BJ (cell line): ENCODE data around the gene NRAS. TPM values are rescaled to one million over a fixed set of nuclear protein-coding genes. Genes with fewer than 3 reads are reported as not detected.

Experiments used
- CTCF ChIA-PET: fragments of 350-600 bp; formaldehyde crosslinking; extraction: SDS; loops from one replicate; lab custom pipeline; 2021; ENCODE audit warnings: antibody characterized with exemption, inconsistent platforms; lab: Yijun Ruan, JAX
- POLR2A ChIA-PET: fragments of 300-600 bp; sonication (Branson Sonifier 250); formaldehyde crosslinking; extraction: SDS; loops from one replicate; lab custom pipeline; 2021; ENCODE audit warnings: antibody characterized with exemption; lab: Charles Lee
- DNase-seq: peaks from one replicate; pipeline ENCODE4 v3.0.0-alpha.2; 2011; ENCODE audit warnings: low read depth
- H3K27me3 ChIP-seq: 2 replicates; pipeline ENCODE4 v1.6.0; 2011; ENCODE audit warnings: low read length; ENCODE audit not compliant: control insufficient read depth, insufficient read depth
- H3K36me3 ChIP-seq: 2 replicates; pipeline ENCODE4 v1.5.1; 2011; ENCODE audit warnings: low read length; ENCODE audit not compliant: control insufficient read depth, insufficient read depth
- H3K4me3 ChIP-seq: 2 replicates; pipeline ENCODE4 v1.5.1; 2011; ENCODE audit warnings: low read depth, mild to moderate bottlenecking, control low read depth, low read length
- CTCF ChIP-seq: IDR thresholded peaks from 2 replicates; pipeline ENCODE4 v1.5.1; 2011; ENCODE audit warnings: low read depth, mild to moderate bottlenecking, control low read depth, inconsistent platforms, low read length, moderate library complexity; ENCODE audit not compliant: insufficient read depth
- polyA plus RNA-seq: library from polyadenylated mRNA; depleted of rRNA; stranded (reverse); fragments of >200 nt; gene quantifications from 2 replicates; pipeline ENCODE4 v1.2.3, GENCODE V29; 2011

Gene NRAS
- polyA plus RNA-seq, 1 experiment: 19.1 TPM

- peaks cover 8% of the 10 kb centered on the region for H3K36me3 ChIP-seq
- ChIA-PET POLR2A (no interaction called here), CTCF (no interaction called here)
- H3K27me3 ChIP-seq: no peaks in the 10 kb centered on the region
- no peak for TF ChIP-seq CTCF
- no peak for DNase-seq
- H3K4me3 ChIP-seq: no peak overlapping the region
These were observed 23.8 kb upstream of the NRAS start for GRCh38 chr1:114740331-114740730.

DNA sequence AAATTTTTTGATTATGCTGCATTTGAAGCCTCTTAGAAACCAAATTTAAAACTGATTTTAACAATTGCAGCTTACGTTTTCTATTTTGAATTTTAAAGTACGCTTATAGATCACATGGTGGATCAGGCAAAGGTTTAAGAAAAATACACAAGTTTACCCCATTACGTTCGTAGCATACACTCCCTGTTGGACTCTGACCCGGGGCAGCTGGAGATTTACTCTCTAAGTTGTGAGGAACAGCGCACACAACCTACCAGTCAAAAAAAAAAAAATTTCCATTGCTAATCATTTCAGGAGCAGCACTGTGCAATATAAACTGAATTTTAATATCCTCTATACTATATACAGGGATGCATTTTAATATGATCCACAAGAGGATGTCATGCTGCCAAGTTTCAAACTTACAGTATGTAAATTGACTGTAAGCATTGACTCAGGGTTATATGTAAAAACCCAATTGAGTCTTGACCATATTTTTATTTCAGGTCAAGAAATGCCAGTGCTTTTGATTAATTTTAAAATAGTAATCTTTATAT lies 20.8 kb upstream of the NRAS start:
- no peak for TF ChIP-seq CTCF
- POLR2A ChIA-PET: no interaction called here
- no peaks in the 10 kb centered on the region for H3K27me3 ChIP-seq
- CTCF ChIA-PET: interaction anchor here (1.4 kb wide), 1 partner anchor 17 kb away, joined by 7 read pairs; no protein-coding TSS in a partner anchor
- no peak for DNase-seq
- H3K4me3 ChIP-seq: no peak overlapping the region
- peaks cover 15% of the 10 kb centered on the region for H3K36me3 ChIP-seq

DNA sequence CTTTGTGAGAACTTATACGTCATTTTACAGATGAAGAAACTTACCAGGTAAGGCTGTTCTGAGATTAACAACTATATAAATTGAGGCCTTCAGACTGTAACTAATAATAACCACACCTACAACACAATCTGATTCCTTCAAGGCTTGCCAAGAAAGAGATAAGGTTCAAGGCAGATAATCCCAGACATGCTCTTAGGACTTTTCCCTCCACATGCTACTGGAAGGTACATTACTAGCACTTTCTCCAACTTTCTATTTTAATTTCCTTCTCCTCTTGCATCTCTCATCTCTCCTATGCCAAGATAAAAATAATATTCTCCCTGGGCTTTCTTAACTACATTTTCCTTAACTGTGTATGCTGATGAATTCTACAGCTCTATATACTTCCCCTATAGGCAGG lies 18.9 kb upstream of the NRAS start:
- CTCF ChIA-PET: no interaction called here
- POLR2A ChIA-PET: no interaction called here
- Histone ChIP-seq H3K27me3 (no peaks in the 10 kb centered on the region), H3K36me3 (peaks cover 14% of the 10 kb centered on the region), H3K4me3 (no peak overlapping the region)
- no peak for DNase-seq
- TF ChIP-seq CTCF: no peak

DNA sequence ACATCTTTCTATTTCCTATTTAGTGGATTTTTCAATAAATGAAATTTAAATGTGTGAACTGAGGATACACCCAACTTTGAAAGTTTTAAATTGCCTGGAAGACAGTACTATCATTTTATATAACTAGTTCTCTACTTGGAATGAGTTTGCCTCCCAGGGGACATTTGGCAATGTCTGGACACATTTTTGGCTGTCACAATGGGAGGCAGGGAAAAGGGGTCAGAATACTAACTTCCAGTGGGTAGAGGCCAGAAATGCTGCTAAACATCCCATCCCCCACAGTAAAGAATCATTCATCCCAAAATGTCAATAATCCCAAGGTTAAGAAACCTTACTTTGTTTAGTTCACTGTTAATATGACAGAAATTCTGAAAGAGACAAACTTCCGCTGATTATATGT lies 13.2 kb upstream of the NRAS start:
- Histone ChIP-seq H3K36me3 (peaks cover 13% of the 10 kb centered on the region), H3K27me3 (no peaks in the 10 kb centered on the region), H3K4me3 (no peak overlapping the region)
- CTCF ChIA-PET: no interaction called here
- DNase-seq: no peak
- POLR2A ChIA-PET: no interaction called here
- no peak for TF ChIP-seq CTCF

- ChIA-PET POLR2A (no interaction called here), CTCF (no interaction called here)
- no peak for TF ChIP-seq CTCF
- peaks cover 10% of the 10 kb centered on the region for H3K36me3 ChIP-seq
- no peak for DNase-seq
- no peak overlapping the region for H3K4me3 ChIP-seq
- H3K27me3 ChIP-seq: no peaks in the 10 kb centered on the region
These were observed 12.0 kb upstream of the NRAS start for GRCh38 chr1:114728553-114728952.
